HG02642 (cell line): ENCODE results near the gene ATXN7L2.

Source experiments
- ATAC-seq: cut with Tn5 transposase; IDR thresholded peaks from one replicate; pipeline ENCODE4 v1.9.1; 2021; ENCODE audit warnings: mild to moderate bottlenecking; ENCODE audit not compliant: unreplicated experiment, poor library complexity

The ATXN7L2 gene

GRCh38 chr1:109541102-109541501 lies 57.4 kb downstream of the ATXN7L2 start:
- no peak for ATAC-seq
